Left ventricle myocardium inferior (tissue), 1 donor: ENCODE measurements around the gene LRBA. TPM values are rescaled to one million over a fixed set of nuclear protein-coding genes. Genes with fewer than 3 reads are reported as not detected.

Experiments used
- DNase-seq: peaks from one replicate; pipeline ENCODE4 v3.0.0-alpha.2; 2020
- H3K27ac ChIP-seq: fragments of 200-600 bp; replicated peaks from 2 replicates; pipeline ENCODE4 v1.8.0; 2021
- H3K27me3 ChIP-seq: fragments of 200-600 bp; 2 replicates; pipeline ENCODE4 v1.8.0; 2021; ENCODE audit warnings: low read depth
- H3K36me3 ChIP-seq: fragments of 200-600 bp; 2 replicates; pipeline ENCODE4 v1.8.0; 2021
- H3K4me1 ChIP-seq: fragments of 200-600 bp; 2 replicates; pipeline ENCODE4 v1.8.0; 2021
- H3K4me3 ChIP-seq: fragments of 200-600 bp; 2 replicates; pipeline ENCODE4 v1.8.0; 2021; ENCODE audit warnings: mild to moderate bottlenecking, moderate library complexity
- H3K9me3 ChIP-seq: fragments of 200-600 bp; replicated peaks from 2 replicates; pipeline ENCODE4 v1.8.0; 2021
- intact Hi-C: fragments of 100-400 bp; cut with micrococcal nuclease; formaldehyde crosslinking; loops from one replicate; pipeline ENCODE4 v1.11.0; 2022
- total RNA-seq: library from RNA; stranded (reverse); fragmentation: NEBNext Ultra II Directional; extraction: Animal tissue kit (Norgen Biotek cat#: 25700); gene quantifications from one replicate; pipeline ENCODE4 v1.2.1, GENCODE V29; 2021
- TF ChIP-seq, protein P1 (sequence below): fragments of 200-600 bp; IDR thresholded peaks from 2 replicates; pipeline ENCODE4 v1.8.0; 2021; ENCODE audit warnings: antibody characterized with exemption, mild to moderate bottlenecking, borderline replicate concordance
- donor health status: DM: no; HTN: yes; CAD: no; lungs with severe emphysema.

The LRBA gene
- total RNA-seq, 1 donor from 2014 or later, result 19.1 TPM

DNA sequence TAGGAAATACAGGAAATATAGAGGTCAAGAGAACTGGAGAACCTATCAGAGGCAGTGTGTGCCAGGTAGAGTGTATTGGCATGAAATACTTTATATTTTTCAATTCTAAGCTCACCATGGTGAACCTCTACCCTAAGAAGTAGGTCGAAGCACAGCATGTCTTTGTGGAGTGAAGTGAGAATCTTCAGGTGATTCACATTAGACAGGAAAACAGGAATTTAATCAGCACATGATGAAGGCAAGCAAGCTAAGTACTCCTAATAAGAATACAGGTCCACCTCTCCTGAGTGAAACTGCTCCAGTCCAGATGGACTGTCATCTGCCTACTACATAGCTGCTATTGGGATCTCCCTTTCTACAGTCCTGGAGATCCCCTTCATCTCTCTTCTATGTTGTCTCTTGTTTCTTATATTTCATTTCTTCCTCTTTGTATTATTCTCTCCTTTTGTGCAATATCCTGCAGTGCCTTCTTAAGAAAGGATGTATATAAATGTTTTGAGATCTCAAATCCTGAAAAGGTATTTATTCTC is 159.0 kb downstream of the LRBA start:
- no peak overlapping the region for H3K4me3 ChIP-seq
- no peaks in the 10 kb centered on the region for H3K9me3 ChIP-seq
- TF ChIP-seq, protein P1, sequence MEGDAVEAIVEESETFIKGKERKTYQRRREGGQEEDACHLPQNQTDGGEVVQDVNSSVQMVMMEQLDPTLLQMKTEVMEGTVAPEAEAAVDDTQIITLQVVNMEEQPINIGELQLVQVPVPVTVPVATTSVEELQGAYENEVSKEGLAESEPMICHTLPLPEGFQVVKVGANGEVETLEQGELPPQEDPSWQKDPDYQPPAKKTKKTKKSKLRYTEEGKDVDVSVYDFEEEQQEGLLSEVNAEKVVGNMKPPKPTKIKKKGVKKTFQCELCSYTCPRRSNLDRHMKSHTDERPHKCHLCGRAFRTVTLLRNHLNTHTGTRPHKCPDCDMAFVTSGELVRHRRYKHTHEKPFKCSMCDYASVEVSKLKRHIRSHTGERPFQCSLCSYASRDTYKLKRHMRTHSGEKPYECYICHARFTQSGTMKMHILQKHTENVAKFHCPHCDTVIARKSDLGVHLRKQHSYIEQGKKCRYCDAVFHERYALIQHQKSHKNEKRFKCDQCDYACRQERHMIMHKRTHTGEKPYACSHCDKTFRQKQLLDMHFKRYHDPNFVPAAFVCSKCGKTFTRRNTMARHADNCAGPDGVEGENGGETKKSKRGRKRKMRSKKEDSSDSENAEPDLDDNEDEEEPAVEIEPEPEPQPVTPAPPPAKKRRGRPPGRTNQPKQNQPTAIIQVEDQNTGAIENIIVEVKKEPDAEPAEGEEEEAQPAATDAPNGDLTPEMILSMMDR, result no peak
- intact Hi-C loops, result no loop called here
- H3K4me1 ChIP-seq, result no peaks in the 10 kb centered on the region
- H3K36me3 ChIP-seq, result peaks cover 16% of the 10 kb centered on the region
- H3K27me3 ChIP-seq, result no peaks in the 10 kb centered on the region
- no peak overlapping the region for H3K27ac ChIP-seq
- DNase-seq, result no peak

- Histone ChIP-seq H3K36me3 (peaks cover 19% of the 10 kb centered on the region), H3K9me3 (no peaks in the 10 kb centered on the region), H3K27me3 (no peaks in the 10 kb centered on the region), H3K27ac (no peak overlapping the region), H3K4me3 (no peak overlapping the region), H3K4me1 (no peaks in the 10 kb centered on the region)
- TF ChIP-seq, protein P1, result no peak
- no peak for DNase-seq
- intact Hi-C loops, result no loop called here
Observed at GRCh38 chr4:150854600-150854999, 160.5 kb downstream of the LRBA start.

DNA sequence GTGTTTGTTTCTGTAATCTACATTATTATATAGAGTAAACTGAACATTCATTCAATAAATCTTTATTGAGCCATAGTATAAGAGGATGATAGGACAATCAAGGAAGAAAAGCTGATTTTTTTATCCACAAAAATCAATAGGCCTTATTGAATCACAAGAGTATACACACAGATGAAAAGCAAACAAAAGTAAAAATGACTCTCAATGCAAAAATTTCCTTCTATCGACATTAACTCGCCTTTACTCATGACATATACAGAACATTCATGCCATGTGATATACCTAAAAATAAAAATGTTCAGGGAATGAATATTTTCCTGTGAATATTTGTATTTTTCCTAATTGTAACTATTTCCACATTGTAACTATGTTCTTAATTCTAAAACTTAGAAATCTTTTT is 161.2 kb downstream of the LRBA start:
- Histone ChIP-seq H3K4me1 (no peaks in the 10 kb centered on the region), H3K27ac (no peak overlapping the region), H3K27me3 (no peaks in the 10 kb centered on the region), H3K4me3 (no peak overlapping the region), H3K36me3 (peaks cover 26% of the 10 kb centered on the region), H3K9me3 (no peaks in the 10 kb centered on the region)
- DNase-seq, result no peak
- intact Hi-C loops, result no loop called here
- TF ChIP-seq, protein P1, result no peak

DNA sequence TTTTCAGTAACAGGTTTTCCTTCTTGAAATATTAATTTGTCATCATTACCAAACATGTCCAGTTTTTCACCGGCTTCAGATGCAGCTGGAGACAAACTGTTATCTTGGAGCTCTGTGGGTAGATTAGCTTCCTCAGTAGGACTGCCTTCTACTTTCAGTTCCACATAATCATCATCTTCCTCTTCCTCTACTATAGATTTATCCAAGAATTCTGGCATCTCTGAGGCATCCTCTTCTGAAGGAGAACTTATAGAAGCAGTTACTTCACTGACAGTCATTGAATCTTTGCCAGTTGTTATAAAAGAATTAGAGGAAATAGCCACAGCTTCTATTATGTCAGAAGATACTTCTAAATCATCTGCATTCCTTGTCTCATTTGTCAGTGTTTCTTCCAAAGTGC is 162.9 kb downstream of the LRBA start:
- DNase-seq, result no peak
- Histone ChIP-seq H3K36me3 (peaks cover 39% of the 10 kb centered on the region), H3K27ac (no peak overlapping the region), H3K9me3 (no peaks in the 10 kb centered on the region), H3K4me3 (no peak overlapping the region), H3K4me1 (no peaks in the 10 kb centered on the region), H3K27me3 (no peaks in the 10 kb centered on the region)
- intact Hi-C loops, result no loop called here
- TF ChIP-seq, protein P1, result no peak

DNA sequence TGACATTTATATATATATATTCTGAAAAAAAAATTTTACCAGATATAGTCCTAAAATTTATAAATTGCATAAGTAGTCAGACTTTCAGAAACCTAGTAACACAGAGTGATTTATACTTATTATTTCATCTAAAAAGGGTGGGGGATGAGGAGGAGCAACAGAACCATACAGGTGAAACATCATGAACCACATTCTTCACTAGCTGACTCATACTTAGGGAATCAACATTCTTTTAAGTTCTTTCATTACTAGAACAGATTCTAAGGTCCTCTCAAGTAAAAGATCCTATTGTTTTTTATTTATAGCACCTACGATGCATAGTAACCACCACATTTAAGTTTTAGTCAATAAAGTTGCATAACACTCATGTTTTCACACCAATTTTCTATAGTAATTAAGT is 166.1 kb downstream of the LRBA start:
- DNase-seq, result no peak
- no peaks in the 10 kb centered on the region for H3K9me3 ChIP-seq
- TF ChIP-seq, protein P1, result no peak
- no peaks in the 10 kb centered on the region for H3K4me1 ChIP-seq
- H3K27ac ChIP-seq, result no peak overlapping the region
- H3K4me3 ChIP-seq, result no peak overlapping the region
- peaks cover 54% of the 10 kb centered on the region for H3K36me3 ChIP-seq
- intact Hi-C loops, result no loop called here
- H3K27me3 ChIP-seq, result no peaks in the 10 kb centered on the region
